Measurements from ENCODE around the gene ZSWIM1. TPM values are rescaled to one million over a fixed set of nuclear protein-coding genes. Genes with fewer than 3 reads are reported as not detected.
A peak's percentile ranks its signal among the peaks of the same experiment; 100 is the strongest.

The ZSWIM1 gene
- total and polyA plus RNA-seq, 2 of the 13 experiments (the other 11 are each of a cell fraction or from before 2014, with no cell fraction given) = 9.5 to 11.7 TPM

DNA sequence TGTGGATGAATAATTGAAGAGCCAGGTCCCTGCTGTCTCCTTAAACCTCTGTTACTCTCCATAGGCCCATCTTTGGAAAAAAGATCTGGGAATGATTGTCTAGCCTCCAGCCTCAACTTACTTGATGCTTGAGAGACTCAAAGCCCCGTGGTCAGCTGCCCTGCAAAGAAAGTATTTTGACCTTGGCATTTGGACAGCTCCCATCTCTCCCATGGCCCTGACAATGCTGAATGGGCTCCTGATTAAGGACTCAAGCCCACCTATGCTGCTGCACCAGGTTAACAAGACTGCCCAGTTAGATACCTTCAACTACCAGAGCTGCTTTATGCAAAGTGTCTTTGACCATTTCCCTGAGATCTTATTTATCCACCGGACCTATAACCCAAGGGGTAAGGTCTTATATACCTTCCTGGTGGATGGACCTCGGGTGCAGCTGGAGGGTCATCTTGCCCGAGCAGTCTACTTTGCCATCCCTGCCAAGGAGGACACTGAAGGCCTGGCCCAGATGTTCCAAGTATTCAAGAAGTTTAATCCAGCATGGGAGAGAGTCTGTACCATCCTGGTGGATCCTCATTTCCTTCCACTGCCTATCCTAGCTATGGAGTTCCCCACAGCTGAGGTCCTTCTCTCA lies 1.6 kb downstream of the ZSWIM1 start (continued):
- 0 out of 2 replicates have a peak, but pooled peaks have one; percentile 16 for TF ChIP-seq POLR2AphosphoS5 (IDR thresholded peaks at IDR 0.05; ENCODE audit: low read depth, low read length)
- TF ChIP-seq HOXA3 (CRISPR knock-in tag; IDR thresholded peaks at IDR 0.05) = 0 out of 2 replicates have a peak, but pooled peaks have one; percentile 1
- no peak for TF ChIP-seq ZNF747 (CRISPR knock-in tag; IDR thresholded peaks at IDR 0.05; ENCODE audit: borderline replicate concordance)
- TF ChIP-seq, protein P1, sequence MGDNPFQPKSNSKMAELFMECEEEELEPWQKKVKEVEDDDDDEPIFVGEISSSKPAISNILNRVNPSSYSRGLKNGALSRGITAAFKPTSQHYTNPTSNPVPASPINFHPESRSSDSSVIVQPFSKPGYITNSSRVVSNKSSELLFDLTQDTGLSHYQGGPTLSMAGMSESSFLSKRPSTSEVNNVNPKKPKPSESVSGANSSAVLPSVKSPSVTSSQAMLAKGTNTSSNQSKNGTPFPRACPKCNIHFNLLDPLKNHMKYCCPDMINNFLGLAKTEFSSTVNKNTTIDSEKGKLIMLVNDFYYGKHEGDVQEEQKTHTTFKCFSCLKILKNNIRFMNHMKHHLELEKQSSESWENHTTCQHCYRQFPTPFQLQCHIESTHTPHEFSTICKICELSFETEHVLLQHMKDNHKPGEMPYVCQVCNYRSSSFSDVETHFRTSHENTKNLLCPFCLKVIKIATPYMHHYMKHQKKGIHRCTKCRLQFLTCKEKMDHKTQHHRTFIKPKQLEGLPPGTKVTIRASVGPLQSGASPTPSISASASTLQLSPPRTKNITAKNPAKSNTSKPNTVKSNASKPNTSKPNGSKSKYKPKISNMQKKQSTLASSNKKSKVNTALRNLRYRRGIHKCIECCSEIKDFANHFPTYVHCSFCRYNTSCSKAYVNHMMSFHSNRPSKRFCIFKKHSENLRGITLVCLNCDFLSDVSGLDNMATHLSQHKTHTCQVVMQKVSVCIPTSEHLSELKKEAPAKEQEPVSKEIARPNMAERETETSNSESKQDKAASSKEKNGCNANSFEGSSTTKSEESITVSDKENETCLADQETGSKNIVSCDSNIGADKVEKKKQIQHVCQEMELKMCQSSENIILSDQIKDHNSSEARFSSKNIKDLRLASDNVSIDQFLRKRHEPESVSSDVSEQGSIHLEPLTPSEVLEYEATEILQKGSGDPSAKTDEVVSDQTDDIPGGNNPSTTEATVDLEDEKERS (CRISPR knock-in tag; IDR thresholded peaks at IDR 0.05) = no peak
- TF ChIP-seq, protein P2, sequence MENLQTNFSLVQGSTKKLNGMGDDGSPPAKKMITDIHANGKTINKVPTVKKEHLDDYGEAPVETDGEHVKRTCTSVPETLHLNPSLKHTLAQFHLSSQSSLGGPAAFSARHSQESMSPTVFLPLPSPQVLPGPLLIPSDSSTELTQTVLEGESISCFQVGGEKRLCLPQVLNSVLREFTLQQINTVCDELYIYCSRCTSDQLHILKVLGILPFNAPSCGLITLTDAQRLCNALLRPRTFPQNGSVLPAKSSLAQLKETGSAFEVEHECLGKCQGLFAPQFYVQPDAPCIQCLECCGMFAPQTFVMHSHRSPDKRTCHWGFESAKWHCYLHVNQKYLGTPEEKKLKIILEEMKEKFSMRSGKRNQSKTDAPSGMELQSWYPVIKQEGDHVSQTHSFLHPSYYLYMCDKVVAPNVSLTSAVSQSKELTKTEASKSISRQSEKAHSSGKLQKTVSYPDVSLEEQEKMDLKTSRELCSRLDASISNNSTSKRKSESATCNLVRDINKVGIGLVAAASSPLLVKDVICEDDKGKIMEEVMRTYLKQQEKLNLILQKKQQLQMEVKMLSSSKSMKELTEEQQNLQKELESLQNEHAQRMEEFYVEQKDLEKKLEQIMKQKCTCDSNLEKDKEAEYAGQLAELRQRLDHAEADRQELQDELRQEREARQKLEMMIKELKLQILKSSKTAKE (CRISPR knock-in tag; IDR thresholded peaks at IDR 0.05; ENCODE audit: borderline replicate concordance) = no peak
- TF ChIP-seq, protein P3, sequence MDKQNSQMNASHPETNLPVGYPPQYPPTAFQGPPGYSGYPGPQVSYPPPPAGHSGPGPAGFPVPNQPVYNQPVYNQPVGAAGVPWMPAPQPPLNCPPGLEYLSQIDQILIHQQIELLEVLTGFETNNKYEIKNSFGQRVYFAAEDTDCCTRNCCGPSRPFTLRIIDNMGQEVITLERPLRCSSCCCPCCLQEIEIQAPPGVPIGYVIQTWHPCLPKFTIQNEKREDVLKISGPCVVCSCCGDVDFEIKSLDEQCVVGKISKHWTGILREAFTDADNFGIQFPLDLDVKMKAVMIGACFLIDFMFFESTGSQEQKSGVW (CRISPR knock-in tag; IDR thresholded peaks at IDR 0.05; ENCODE audit: borderline replicate concordance) = no peak
- TF ChIP-seq, protein P4, sequence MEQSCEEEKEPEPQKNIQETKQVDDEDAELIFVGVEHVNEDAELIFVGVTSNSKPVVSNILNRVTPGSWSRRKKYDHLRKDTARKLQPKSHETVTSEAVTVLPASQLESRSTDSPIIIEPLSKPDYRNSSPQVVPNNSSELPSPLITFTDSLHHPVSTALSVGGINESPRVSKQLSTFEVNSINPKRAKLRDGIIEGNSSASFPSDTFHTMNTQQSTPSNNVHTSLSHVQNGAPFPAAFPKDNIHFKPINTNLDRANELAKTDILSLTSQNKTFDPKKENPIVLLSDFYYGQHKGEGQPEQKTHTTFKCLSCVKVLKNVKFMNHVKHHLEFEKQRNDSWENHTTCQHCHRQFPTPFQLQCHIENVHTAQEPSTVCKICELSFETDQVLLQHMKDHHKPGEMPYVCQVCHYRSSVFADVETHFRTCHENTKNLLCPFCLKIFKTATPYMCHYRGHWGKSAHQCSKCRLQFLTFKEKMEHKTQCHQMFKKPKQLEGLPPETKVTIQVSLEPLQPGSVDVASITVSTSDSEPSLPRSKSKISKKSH (CRISPR knock-in tag; IDR thresholded peaks at IDR 0.05; ENCODE audit: borderline replicate concordance) = no peak
- no peak for TF ChIP-seq ZNF143 (CRISPR knock-in tag; IDR thresholded peaks at IDR 0.05)
- no peak for TF ChIP-seq GZF1 (CRISPR knock-in tag; IDR thresholded peaks at IDR 0.05)
- no peak for TF ChIP-seq ZFAT (CRISPR knock-in tag; conservative IDR thresholded peaks at IDR 0.05)
- no peak for TF ChIP-seq ETV6 (CRISPR knock-in tag; conservative IDR thresholded peaks at IDR 0.05)
- TF ChIP-seq, protein P5, sequence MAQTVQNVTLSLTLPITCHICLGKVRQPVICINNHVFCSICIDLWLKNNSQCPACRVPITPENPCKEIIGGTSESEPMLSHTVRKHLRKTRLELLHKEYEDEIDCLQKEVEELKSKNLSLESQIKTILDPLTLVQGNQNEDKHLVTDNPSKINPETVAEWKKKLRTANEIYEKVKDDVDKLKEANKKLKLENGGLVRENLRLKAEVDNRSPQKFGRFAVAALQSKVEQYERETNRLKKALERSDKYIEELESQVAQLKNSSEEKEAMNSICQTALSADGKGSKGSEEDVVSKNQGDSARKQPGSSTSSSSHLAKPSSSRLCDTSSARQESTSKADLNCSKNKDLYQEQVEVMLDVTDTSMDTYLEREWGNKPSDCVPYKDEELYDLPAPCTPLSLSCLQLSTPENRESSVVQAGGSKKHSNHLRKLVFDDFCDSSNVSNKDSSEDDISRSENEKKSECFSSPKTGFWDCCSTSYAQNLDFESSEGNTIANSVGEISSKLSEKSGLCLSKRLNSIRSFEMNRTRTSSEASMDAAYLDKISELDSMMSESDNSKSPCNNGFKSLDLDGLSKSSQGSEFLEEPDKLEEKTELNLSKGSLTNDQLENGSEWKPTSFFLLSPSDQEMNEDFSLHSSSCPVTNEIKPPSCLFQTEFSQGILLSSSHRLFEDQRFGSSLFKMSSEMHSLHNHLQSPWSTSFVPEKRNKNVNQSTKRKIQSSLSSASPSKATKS (CRISPR knock-in tag; IDR thresholded peaks at IDR 0.05) = 0 out of 2 replicates have a peak, but pooled peaks have one; percentile 9
- TF ChIP-seq ZNF570 (CRISPR knock-in tag; IDR thresholded peaks at IDR 0.05; ENCODE audit: borderline replicate concordance) = no peak
- no peak for TF ChIP-seq PHF20 (CRISPR knock-in tag; IDR thresholded peaks at IDR 0.05)
